ENCODE data around the gene FHOD3.

The FHOD3 gene

GRCh38 chr18:36539674-36540231 is 242.2 kb downstream of the FHOD3 start:
- TF ChIP-seq GATA3 (IDR thresholded peaks at IDR 0.05; ENCODE audit: low read depth, low read length) (no peak), GATA2 (IDR thresholded peaks at IDR 0.05; ENCODE audit: low read depth, low read length) (no peak)

- TF ChIP-seq GATA2 (IDR thresholded peaks at IDR 0.05; ENCODE audit: low read depth, low read length) (no peak), GATA3 (IDR thresholded peaks at IDR 0.05; ENCODE audit: low read depth, low read length) (no peak)
These were observed 245.5 kb downstream of the FHOD3 start for GRCh38 chr18:36543030-36543429.

GRCh38 chr18:36543991-36544725 is 246.6 kb downstream of the FHOD3 start:
- no peak for TF ChIP-seq GATA2 (IDR thresholded peaks at IDR 0.05; ENCODE audit: low read depth, low read length)
- no peak for TF ChIP-seq GATA3 (IDR thresholded peaks at IDR 0.05; ENCODE audit: low read depth, low read length)

- no peak for TF ChIP-seq GATA2 (IDR thresholded peaks at IDR 0.05; ENCODE audit: low read depth, low read length)
- TF ChIP-seq GATA3 (IDR thresholded peaks at IDR 0.05; ENCODE audit: low read depth, low read length) = no peak
These were observed 248.4 kb downstream of the FHOD3 start for GRCh38 chr18:36545821-36546427.

GRCh38 chr18:36546876-36547275 is 249.4 kb downstream of the FHOD3 start:
- TF ChIP-seq GATA2 (IDR thresholded peaks at IDR 0.05; ENCODE audit: low read depth, low read length) (no peak), GATA3 (IDR thresholded peaks at IDR 0.05; ENCODE audit: low read depth, low read length) (no peak)

- TF ChIP-seq GATA3 (IDR thresholded peaks at IDR 0.05; ENCODE audit: low read depth, low read length) = no peak
- no peak for TF ChIP-seq GATA2 (IDR thresholded peaks at IDR 0.05; ENCODE audit: low read depth, low read length)
These were observed 250.0 kb downstream of the FHOD3 start for GRCh38 chr18:36547544-36547943.

- TF ChIP-seq GATA2 (IDR thresholded peaks at IDR 0.05; ENCODE audit: low read depth, low read length) = no peak
- no peak for TF ChIP-seq GATA3 (IDR thresholded peaks at IDR 0.05; ENCODE audit: low read depth, low read length)
These were observed 260.7 kb downstream of the FHOD3 start for GRCh38 chr18:36558234-36558633.

- no peak for TF ChIP-seq GATA2 (IDR thresholded peaks at IDR 0.05; ENCODE audit: low read depth, low read length)
- no peak for TF ChIP-seq GATA3 (IDR thresholded peaks at IDR 0.05; ENCODE audit: low read depth, low read length)
These were observed 261.8 kb downstream of the FHOD3 start for GRCh38 chr18:36559149-36559857.

- TF ChIP-seq GATA2 (IDR thresholded peaks at IDR 0.05; ENCODE audit: low read depth, low read length) (no peak), GATA3 (IDR thresholded peaks at IDR 0.05; ENCODE audit: low read depth, low read length) (no peak)
These were observed 262.7 kb downstream of the FHOD3 start for GRCh38 chr18:36560187-36560586.

GRCh38 chr18:36561046-36561445 is 263.5 kb downstream of the FHOD3 start:
- TF ChIP-seq GATA3 (IDR thresholded peaks at IDR 0.05; ENCODE audit: low read depth, low read length) = no peak
- TF ChIP-seq GATA2 (IDR thresholded peaks at IDR 0.05; ENCODE audit: low read depth, low read length) = no peak

- TF ChIP-seq GATA2 (IDR thresholded peaks at IDR 0.05; ENCODE audit: low read depth, low read length) = no peak
- TF ChIP-seq GATA3 (IDR thresholded peaks at IDR 0.05; ENCODE audit: low read depth, low read length) = no peak
These were observed 267.3 kb downstream of the FHOD3 start for GRCh38 chr18:36564841-36565240.

- TF ChIP-seq GATA2 (IDR thresholded peaks at IDR 0.05; ENCODE audit: low read depth, low read length) (no peak), GATA3 (IDR thresholded peaks at IDR 0.05; ENCODE audit: low read depth, low read length) (no peak)
These were observed 270.3 kb downstream of the FHOD3 start for GRCh38 chr18:36567800-36568199.

- no peak for TF ChIP-seq GATA3 (IDR thresholded peaks at IDR 0.05; ENCODE audit: low read depth, low read length)
- no peak for TF ChIP-seq GATA2 (IDR thresholded peaks at IDR 0.05; ENCODE audit: low read depth, low read length)
These were observed 271.0 kb downstream of the FHOD3 start for GRCh38 chr18:36568487-36568886.

- TF ChIP-seq GATA3 (IDR thresholded peaks at IDR 0.05; ENCODE audit: low read depth, low read length) (no peak), GATA2 (IDR thresholded peaks at IDR 0.05; ENCODE audit: low read depth, low read length) (no peak)
These were observed 274.8 kb downstream of the FHOD3 start for GRCh38 chr18:36572135-36572856.

Measured in SH-SY5Y (cell line).